Measurements from ENCODE around the gene INO80C. TPM values are rescaled to one million over a fixed set of nuclear protein-coding genes. Genes with fewer than 3 reads are reported as not detected.

The INO80C gene
- total and polyA plus RNA-seq, 2 donors from 2014 or later, result 20.9 to 38.2 TPM

DNA sequence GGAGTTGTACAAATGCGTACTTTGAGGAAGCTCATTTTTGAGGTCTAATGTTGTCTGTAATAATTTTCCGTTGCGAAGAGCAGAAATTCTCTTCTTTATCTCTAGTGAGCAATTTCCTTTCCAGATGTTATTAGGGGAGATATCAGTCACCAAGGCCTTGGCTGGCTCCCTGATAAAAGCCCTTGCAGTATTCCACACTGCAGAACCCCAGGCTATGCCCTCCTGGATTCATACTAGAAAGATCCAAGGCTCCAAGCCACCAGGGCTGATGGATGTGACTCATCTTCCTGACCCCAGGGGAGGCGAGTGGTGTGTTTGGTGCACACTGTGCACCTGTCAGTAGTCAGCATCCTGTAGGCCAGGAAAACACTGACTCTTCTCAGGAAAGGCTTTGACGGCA lies 34.7 kb downstream of the INO80C start:
- FAIRE-seq (no peak), DNase-seq (peak in 1 of 5 donors; percentile 21)
- Histone ChIP-seq H3K4me1 (ENCODE audit: control insufficient read depth in 2 of 3, insufficient read depth in 2 of 3, low read depth in 1 of 3, low read length in 3 of 3) (peaks cover 0 to 4% (median 0%) of the 10 kb centered on the region in 3 donors), H3K4me3 (ENCODE audit: low read length in 3 of 3) (no peak overlapping the region), H3K9ac (ENCODE audit: low read length in 3 of 3) (no peak overlapping the region), H3K36me3 (ENCODE audit: control insufficient read depth in 2 of 3, insufficient read depth in 3 of 3, low read length in 3 of 3) (no peaks in the 10 kb centered on the region), H3K27ac (ENCODE audit: low read depth in 2 of 2, low read length in 2 of 2) (no peak overlapping the region), H3K27me3 (ENCODE audit: control insufficient read depth, insufficient read depth, low read length) (no peaks in the 10 kb centered on the region), H3K9me3 (ENCODE audit: control insufficient read depth in 2 of 3, insufficient read depth in 1 of 3, low read length in 3 of 3) (no peaks in the 10 kb centered on the region)
- intact Hi-C loops (cut with DNase I), result no loop called here
- TF ChIP-seq, protein P1, sequence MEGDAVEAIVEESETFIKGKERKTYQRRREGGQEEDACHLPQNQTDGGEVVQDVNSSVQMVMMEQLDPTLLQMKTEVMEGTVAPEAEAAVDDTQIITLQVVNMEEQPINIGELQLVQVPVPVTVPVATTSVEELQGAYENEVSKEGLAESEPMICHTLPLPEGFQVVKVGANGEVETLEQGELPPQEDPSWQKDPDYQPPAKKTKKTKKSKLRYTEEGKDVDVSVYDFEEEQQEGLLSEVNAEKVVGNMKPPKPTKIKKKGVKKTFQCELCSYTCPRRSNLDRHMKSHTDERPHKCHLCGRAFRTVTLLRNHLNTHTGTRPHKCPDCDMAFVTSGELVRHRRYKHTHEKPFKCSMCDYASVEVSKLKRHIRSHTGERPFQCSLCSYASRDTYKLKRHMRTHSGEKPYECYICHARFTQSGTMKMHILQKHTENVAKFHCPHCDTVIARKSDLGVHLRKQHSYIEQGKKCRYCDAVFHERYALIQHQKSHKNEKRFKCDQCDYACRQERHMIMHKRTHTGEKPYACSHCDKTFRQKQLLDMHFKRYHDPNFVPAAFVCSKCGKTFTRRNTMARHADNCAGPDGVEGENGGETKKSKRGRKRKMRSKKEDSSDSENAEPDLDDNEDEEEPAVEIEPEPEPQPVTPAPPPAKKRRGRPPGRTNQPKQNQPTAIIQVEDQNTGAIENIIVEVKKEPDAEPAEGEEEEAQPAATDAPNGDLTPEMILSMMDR (IDR thresholded peaks at IDR 0.05; ENCODE audit: borderline replicate concordance, extremely low read depth, insufficient read depth), result no peak

DNA sequence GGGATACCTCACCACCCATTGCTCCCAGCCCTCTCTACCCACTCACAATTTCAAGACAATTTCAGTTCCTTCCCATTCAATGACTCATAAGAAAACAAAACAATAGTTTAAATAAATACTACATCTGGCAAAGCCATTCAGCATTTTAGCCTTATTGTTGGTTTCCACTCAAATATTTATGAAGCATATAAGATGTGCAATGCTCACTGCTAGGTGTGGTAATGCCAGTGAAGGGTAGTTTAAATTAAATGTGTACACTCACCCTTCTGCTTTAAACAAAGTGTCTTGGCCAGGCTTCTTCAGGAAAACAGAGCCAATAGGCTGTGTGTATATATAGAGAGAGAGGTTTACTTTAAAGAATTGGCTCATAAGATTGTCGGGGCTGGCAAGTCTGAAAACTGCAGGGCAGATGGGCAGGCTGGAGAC lies 37.0 kb downstream of the INO80C start:
- Histone ChIP-seq H3K27me3 (ENCODE audit: control insufficient read depth, insufficient read depth, low read length) (no peaks in the 10 kb centered on the region), H3K4me1 (ENCODE audit: control insufficient read depth in 2 of 3, insufficient read depth in 2 of 3, low read depth in 1 of 3, low read length in 3 of 3) (peaks cover 0 to 4% (median 0%) of the 10 kb centered on the region in 3 donors), H3K36me3 (ENCODE audit: control insufficient read depth in 2 of 3, insufficient read depth in 3 of 3, low read length in 3 of 3) (no peaks in the 10 kb centered on the region), H3K27ac (ENCODE audit: low read depth in 2 of 2, low read length in 2 of 2) (no peak overlapping the region), H3K9ac (ENCODE audit: low read length in 3 of 3) (no peak overlapping the region), H3K9me3 (ENCODE audit: control insufficient read depth in 2 of 3, insufficient read depth in 1 of 3, low read length in 3 of 3) (no peaks in the 10 kb centered on the region), H3K4me3 (ENCODE audit: low read length in 3 of 3) (no peak overlapping the region)
- intact Hi-C loops (cut with DNase I), result no loop called here
- FAIRE-seq (no peak), DNase-seq (no peak)
- TF ChIP-seq, protein P1 (IDR thresholded peaks at IDR 0.05; ENCODE audit: borderline replicate concordance, extremely low read depth, insufficient read depth), result no peak

DNA sequence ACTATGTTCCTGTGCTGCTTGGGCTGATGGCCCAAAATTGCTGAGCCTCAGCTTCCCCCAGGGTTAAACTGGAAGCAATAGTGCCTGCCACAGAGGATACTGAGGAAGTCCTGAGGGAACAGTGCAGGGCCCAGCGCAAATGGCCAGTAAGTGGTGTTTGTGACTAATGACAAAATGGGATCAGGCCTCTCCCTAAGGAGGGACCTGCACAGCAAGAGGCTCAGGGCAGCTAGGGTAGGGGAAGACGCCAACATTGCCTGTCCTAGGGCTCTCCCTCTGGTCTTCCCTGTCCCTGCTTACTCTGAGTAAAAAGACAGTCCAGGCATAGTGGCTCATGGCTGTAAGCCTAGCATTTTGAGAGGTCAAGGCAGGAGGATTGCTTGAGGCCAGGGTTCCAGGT lies 37.8 kb downstream of the INO80C start:
- no peak overlapping the region for H3K4me3 ChIP-seq (ENCODE audit: low read length in 3 of 3)
- H3K36me3 ChIP-seq (ENCODE audit: control insufficient read depth in 2 of 3, insufficient read depth in 3 of 3, low read length in 3 of 3), result no peaks in the 10 kb centered on the region
- FAIRE-seq (no peak), DNase-seq (no peak)
- TF ChIP-seq, protein P1 (IDR thresholded peaks at IDR 0.05; ENCODE audit: borderline replicate concordance, extremely low read depth, insufficient read depth), result no peak
- H3K4me1 ChIP-seq (ENCODE audit: control insufficient read depth in 2 of 3, insufficient read depth in 2 of 3, low read depth in 1 of 3, low read length in 3 of 3), result peaks cover 0 to 4% (median 0%) of the 10 kb centered on the region in 3 donors
- no peak overlapping the region for H3K27ac ChIP-seq (ENCODE audit: low read depth in 2 of 2, low read length in 2 of 2)
- no peak overlapping the region for H3K9ac ChIP-seq (ENCODE audit: low read length in 3 of 3)
- no peaks in the 10 kb centered on the region for H3K9me3 ChIP-seq (ENCODE audit: control insufficient read depth in 2 of 3, insufficient read depth in 1 of 3, low read length in 3 of 3)
- intact Hi-C loops (cut with DNase I), result no loop called here
- no peaks in the 10 kb centered on the region for H3K27me3 ChIP-seq (ENCODE audit: control insufficient read depth, insufficient read depth, low read length)
